Thoracic aorta (tissue), 2 donors: ENCODE data around the gene ACAP2. TPM values are rescaled to one million over a fixed set of nuclear protein-coding genes. Genes with fewer than 3 reads are reported as not detected.
A peak's percentile ranks its signal among the peaks of the same experiment; 100 is the strongest.

ENCODE experiments used
- ATAC-seq: fragments of 150-250 bp; one replicate; pipeline ENCODE4 v1.8.0; 2017; ENCODE audit warnings: low read depth; ENCODE audit not compliant: insufficient number of reproducible peaks, low FRiP score
- DNase-seq: peaks from one replicate; pipeline ENCODE4 v3.0.0-alpha.2; 2020; ENCODE audit warnings: low spot score
- H3K27ac ChIP-seq, 2 donors: fragments of 200-600 bp; sonication (generic); 1 replicate in 1 of 2; 2 replicates in 1 of 2; pipeline ENCODE4 v1.5.1; 2016; ENCODE audit warnings: mild to moderate bottlenecking in 2 of 2, moderate library complexity in 2 of 2
- H3K27me3 ChIP-seq: fragments of 200-600 bp; sonication (generic); replicated peaks from 2 replicates; pipeline ENCODE4 v1.6.0; 2016; ENCODE audit warnings: mild to moderate bottlenecking; ENCODE audit not compliant: insufficient read depth
- H3K36me3 ChIP-seq: fragments of 200-600 bp; sonication (generic); one replicate; pipeline ENCODE4 v1.5.1; 2016
- H3K4me1 ChIP-seq, 2 donors: fragments of 200-600 bp; sonication (generic); 1 replicate in 1 of 2; 2 replicates in 1 of 2; pipeline versions ENCODE4 v1.5.1 to v1.6.0; 2016; ENCODE audit warnings: low read depth in 2 of 2, mild to moderate bottlenecking in 1 of 2; ENCODE audit not compliant: control insufficient read depth in 1 of 2
- H3K4me3 ChIP-seq: fragments of 200-600 bp; sonication (generic); 2 replicates; pipeline ENCODE4 v1.5.1; 2016; ENCODE audit warnings: mild to moderate bottlenecking
- H3K9me3 ChIP-seq: fragments of 200-600 bp; sonication (generic); 2 replicates; pipeline ENCODE4 v1.5.1; 2016
- total RNA-seq, 2 donors: library from RNA; depleted of rRNA; stranded (reverse); fragments of >200 nt; gene quantifications; one replicate each; pipeline versions ENCODE4 v1.1.0 to v1.2.3, GENCODE V29; 2016
- TF ChIP-seq, protein P1 (sequence below): fragments of 200-600 bp; sonication (generic); IDR thresholded peaks from one replicate; pipeline ENCODE4 v1.5.1; 2019; ENCODE audit warnings: antibody characterized with exemption

The ACAP2 gene
- total RNA-seq, 2 donors from 2014 or later = 32.2 to 56.7 TPM

DNA sequence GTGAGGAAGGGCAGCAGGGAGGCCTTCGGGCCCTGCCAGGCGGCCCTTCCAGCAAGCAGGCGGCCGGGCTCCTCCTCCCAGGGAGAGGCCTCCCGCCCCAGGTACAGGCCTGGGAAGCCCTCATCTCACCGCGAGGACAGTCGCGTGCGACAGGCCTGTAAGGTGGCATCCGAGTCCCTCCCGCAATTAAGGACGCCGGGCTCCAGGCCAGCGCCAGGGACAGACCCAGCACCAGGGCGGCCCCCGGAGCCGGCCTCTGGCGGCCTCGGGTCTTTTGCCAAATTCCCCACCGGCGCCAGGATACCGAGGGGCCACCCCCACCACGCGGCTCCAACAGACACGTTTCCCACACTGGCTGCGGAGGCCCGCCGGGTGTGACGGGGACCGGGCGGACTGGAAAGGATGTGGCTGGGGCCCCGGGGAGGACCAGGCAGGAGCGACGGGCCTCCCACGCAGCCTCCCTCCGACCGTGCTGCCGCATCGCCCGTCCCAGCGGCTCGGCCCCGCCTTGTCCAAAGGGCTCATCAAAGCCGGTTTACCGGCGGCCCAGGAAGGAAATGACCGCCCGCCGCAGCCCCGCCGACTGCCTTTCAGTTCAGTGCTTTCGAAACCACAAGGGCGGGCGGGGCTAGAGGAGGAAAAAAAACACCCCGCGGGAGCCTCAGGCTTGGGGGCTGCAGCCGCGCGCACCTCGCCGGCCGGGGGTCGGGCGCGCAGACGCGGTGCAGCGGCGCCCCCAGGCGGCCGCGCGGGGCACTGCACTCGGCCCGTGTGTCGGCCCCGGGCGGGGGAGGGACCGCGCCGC is 183.1 kb downstream of the ACAP2 start:
- TF ChIP-seq, protein P1, sequence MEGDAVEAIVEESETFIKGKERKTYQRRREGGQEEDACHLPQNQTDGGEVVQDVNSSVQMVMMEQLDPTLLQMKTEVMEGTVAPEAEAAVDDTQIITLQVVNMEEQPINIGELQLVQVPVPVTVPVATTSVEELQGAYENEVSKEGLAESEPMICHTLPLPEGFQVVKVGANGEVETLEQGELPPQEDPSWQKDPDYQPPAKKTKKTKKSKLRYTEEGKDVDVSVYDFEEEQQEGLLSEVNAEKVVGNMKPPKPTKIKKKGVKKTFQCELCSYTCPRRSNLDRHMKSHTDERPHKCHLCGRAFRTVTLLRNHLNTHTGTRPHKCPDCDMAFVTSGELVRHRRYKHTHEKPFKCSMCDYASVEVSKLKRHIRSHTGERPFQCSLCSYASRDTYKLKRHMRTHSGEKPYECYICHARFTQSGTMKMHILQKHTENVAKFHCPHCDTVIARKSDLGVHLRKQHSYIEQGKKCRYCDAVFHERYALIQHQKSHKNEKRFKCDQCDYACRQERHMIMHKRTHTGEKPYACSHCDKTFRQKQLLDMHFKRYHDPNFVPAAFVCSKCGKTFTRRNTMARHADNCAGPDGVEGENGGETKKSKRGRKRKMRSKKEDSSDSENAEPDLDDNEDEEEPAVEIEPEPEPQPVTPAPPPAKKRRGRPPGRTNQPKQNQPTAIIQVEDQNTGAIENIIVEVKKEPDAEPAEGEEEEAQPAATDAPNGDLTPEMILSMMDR = no peak
- peak overlapping the region; percentile 79 for H3K4me3 ChIP-seq

DNA sequence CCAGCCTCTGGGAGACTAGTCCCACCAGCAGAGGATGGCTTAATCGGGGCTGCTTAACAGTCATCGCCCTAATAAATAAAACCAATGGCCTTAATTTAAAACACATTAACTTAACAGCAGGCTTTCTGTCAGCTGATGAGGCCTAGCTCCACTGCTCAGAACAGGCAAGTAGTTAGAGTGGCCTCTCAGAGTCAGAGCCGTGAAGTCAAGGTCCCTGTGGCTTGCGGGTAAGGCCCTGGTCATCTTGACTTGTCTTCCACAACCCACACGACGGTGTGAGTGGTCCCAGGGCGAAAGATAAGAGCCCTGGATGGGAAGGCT is 183.7 kb downstream of the ACAP2 start:
- H3K36me3 ChIP-seq = no peaks in the 10 kb centered on the region
- ATAC-seq = no peak
- no peaks in the 10 kb centered on the region for H3K27me3 ChIP-seq
- DNase-seq = no peak
- no peaks in the 10 kb centered on the region for H3K9me3 ChIP-seq
- TF ChIP-seq, protein P1 = no peak
- peaks cover 7 to 35% of the 10 kb centered on the region in 2 donors for H3K4me1 ChIP-seq
- H3K4me3 ChIP-seq = peak overlapping the region; percentile 79
- H3K27ac ChIP-seq = peak overlapping the region; percentile 66 to 82

More for the DNA sequence above, 183.1 kb downstream of the ACAP2 start:
- Histone ChIP-seq H3K4me1 (peaks cover 7 to 35% of the 10 kb centered on the region in 2 donors), H3K27ac (peak overlapping the region; percentile 66 to 82), H3K9me3 (no peaks in the 10 kb centered on the region), H3K36me3 (no peaks in the 10 kb centered on the region), H3K27me3 (no peaks in the 10 kb centered on the region)
- ATAC-seq = peak; percentile 62
- DNase-seq = peak; percentile 76

DNA sequence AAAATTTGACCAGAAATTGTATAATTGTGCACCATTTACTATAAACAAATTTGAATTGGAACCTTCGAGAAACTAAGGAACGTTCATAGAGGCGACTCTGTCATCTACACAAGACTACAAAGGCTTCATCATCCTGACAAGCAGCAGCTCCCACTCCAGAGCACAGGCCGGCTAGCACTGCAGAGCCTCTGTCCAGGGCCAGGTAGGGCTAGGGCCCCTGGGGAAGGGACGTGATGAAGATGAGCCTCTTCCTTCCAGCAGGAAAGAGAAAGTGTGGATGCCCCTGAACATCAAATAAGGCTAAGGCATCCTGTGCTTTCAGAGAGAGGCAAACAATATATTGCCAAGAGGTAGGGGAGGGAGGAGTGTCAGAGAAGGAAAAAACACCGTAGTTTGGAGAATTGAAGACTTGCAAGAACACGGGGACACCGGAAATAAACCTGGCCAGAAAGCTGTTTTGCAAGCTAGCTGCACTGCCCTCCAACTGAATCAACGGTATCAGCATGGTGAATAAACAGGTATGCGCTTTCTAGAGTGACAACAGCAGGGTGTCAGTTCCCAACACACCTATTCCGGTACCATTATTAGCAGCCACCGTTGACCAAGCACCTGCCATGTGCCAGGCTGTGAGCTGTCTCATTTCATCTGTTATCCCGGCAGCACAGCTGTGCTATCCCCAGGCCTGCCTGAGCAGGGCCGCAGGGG is 184.2 kb downstream of the ACAP2 start:
- Histone ChIP-seq H3K9me3 (no peaks in the 10 kb centered on the region), H3K4me1 (peaks cover 7 to 35% of the 10 kb centered on the region in 2 donors), H3K4me3 (peak overlapping the region; percentile 79), H3K27me3 (no peaks in the 10 kb centered on the region), H3K27ac (peak overlapping the region in 1 of 2 donors; percentile 66), H3K36me3 (no peaks in the 10 kb centered on the region)
- ATAC-seq (no peak), DNase-seq (no peak)
- TF ChIP-seq, protein P1 = no peak

DNA sequence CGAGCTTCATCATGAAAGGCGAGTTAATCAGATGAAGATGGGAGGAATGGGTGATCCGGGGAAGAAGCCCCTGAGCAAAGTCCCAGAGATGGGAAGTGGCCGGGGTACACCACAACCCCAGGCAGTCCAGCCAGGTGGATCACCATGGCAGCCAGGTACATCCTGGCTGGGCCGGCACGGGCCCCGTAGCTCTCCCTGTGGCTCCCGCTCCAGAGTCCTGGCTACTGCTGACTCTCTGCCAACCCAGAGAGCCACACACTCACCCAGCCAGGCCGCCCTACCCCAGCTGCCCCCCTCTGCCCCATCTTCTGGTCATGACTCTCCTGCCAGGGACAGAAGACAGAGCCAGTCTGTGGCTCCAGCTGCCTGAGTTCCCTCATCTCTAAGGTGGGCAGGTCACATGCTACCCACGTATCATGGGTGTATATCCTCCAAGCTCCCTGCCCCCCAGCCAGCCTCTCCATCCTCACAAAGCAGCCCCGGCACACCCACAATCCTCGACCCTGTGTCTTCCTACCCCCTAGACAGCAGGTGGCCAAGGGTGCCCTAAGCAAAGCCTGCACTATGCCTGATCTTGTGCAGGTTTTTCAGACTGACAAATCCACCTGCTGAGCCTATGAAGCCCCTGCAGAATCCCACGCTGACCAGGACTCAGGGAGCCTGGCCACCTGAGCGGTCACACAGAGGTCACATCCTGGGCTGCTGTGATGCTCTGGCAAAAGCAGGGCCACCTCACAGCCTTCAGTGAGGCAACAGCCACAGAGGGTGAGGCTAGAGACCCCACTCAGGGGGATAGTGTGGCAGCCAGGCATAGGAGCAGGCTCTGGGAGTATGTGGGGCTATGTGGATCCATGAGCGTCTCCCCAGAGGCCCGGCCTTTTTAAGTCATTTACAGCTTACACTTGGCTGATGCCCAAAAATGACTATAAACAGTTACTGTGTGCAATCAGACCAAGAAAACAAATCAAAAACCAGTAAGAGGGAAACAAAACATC is 185.1 kb downstream of the ACAP2 start:
- no peak for ATAC-seq
- no peak for DNase-seq
- Histone ChIP-seq H3K4me1 (peaks cover 7 to 35% of the 10 kb centered on the region in 2 donors), H3K27ac (no peak overlapping the region), H3K36me3 (no peaks in the 10 kb centered on the region), H3K4me3 (no peak overlapping the region), H3K27me3 (no peaks in the 10 kb centered on the region), H3K9me3 (no peaks in the 10 kb centered on the region)
- TF ChIP-seq, protein P1 = no peak
